Hepatocyte (in vitro differentiated cells): ENCODE results near the gene ACACA. TPM values are rescaled to one million over a fixed set of nuclear protein-coding genes. Genes with fewer than 3 reads are reported as not detected.

Experiments
- DNase-seq: peaks from one replicate; pipeline ENCODE4 v3.0.0-alpha.2; 2016; ENCODE audit warnings: low spot score
- H2AFZ ChIP-seq: fragments of 200-600 bp; sonication (generic); 2 replicates; pipeline ENCODE4 v1.6.0; 2016; ENCODE audit warnings: antibody characterized with exemption, mild to moderate bottlenecking
- H3K27ac ChIP-seq: fragments of 200-600 bp; sonication (generic); 2 replicates; pipeline ENCODE4 v1.5.1; 2016; ENCODE audit warnings: mild to moderate bottlenecking
- H3K27me3 ChIP-seq: fragments of 200-600 bp; sonication (generic); 2 replicates; pipeline ENCODE4 v1.6.1; 2016
- H3K36me3 ChIP-seq: fragments of 200-600 bp; sonication (generic); replicated peaks from 2 replicates; pipeline ENCODE4 v1.5.1; 2016; ENCODE audit warnings: low read depth; ENCODE audit not compliant: insufficient read depth
- H3K4me1 ChIP-seq: fragments of 200-600 bp; sonication (generic); 2 replicates; pipeline ENCODE4 v1.5.1; 2016; ENCODE audit warnings: mild to moderate bottlenecking, moderate library complexity; ENCODE audit not compliant: insufficient read depth
- H3K4me2 ChIP-seq: fragments of 200-600 bp; sonication (generic); 2 replicates; pipeline ENCODE4 v1.6.0; 2016
- H3K4me3 ChIP-seq: fragments of 200-600 bp; sonication (generic); 2 replicates; pipeline ENCODE4 v1.5.1; 2016; ENCODE audit warnings: mild to moderate bottlenecking
- H3K79me2 ChIP-seq: fragments of 200-600 bp; sonication (generic); 2 replicates; pipeline ENCODE4 v1.6.0; 2017; ENCODE audit warnings: mild to moderate bottlenecking
- H3K9me2 ChIP-seq: fragments of 200-600 bp; sonication (generic); replicated peaks from 2 replicates; pipeline ENCODE4 v1.6.0; 2017; ENCODE audit warnings: mild to moderate bottlenecking; ENCODE audit not compliant: insufficient read depth
- H3K9me3 ChIP-seq: fragments of 200-600 bp; sonication (generic); 2 replicates; pipeline ENCODE4 v1.5.1; 2016; ENCODE audit warnings: low read depth, mild to moderate bottlenecking
- H4K20me1 ChIP-seq: fragments of 200-600 bp; sonication (generic); 2 replicates; pipeline ENCODE4 v1.6.0; 2016; ENCODE audit warnings: mild to moderate bottlenecking; ENCODE audit not compliant: insufficient read depth, poor library complexity, severe bottlenecking
- EZH2 ChIP-seq: fragments of 200-600 bp; sonication (generic); IDR thresholded peaks from 2 replicates; pipeline ENCODE4 v1.6.1; 2016; ENCODE audit warnings: antibody characterized with exemption, mild to moderate bottlenecking, borderline replicate concordance
- EZH2phosphoT487 ChIP-seq: fragments of 200-600 bp; sonication (generic); IDR thresholded peaks from one replicate; pipeline ENCODE4 v1.6.1; 2018; ENCODE audit warnings: antibody characterized with exemption, mild to moderate bottlenecking, low read depth, moderate library complexity; ENCODE audit not compliant: unreplicated experiment, severe bottlenecking
- WGBS: methylation state at CpG from one replicate; pipeline ENCODE4 v1.1.6; 2016; ENCODE audit warnings: low lambda C conversion rate; ENCODE audit errors: missing lambda C conversion rate; 5-methylcytosine and 5-hydroxymethylcytosine counted together
- polyA plus RNA-seq: library from polyadenylated mRNA; unstranded; fragments of >200 nt; fragmentation: Nextera tagmentation; extraction: Ambion mirVana; gene quantifications from 2 replicates; pipeline ENCODE4 v1.2.1, GENCODE V29; 2016
- total RNA-seq: library from RNA; depleted of rRNA; stranded (reverse); fragments of >200 nt; gene quantifications from 2 replicates; pipeline ENCODE4 v1.2.3, GENCODE V29; 2014
- TF ChIP-seq, protein P1 (sequence below): fragments of 200-600 bp; sonication (generic); IDR thresholded peaks from 2 replicates; pipeline ENCODE4 v1.5.1; 2016; ENCODE audit warnings: antibody characterized with exemption, mild to moderate bottlenecking; ENCODE audit not compliant: poor library complexity

The ACACA gene
- total and polyA plus RNA-seq, 2 experiments from 2014 or later: 37.4 to 53.8 TPM

DNA sequence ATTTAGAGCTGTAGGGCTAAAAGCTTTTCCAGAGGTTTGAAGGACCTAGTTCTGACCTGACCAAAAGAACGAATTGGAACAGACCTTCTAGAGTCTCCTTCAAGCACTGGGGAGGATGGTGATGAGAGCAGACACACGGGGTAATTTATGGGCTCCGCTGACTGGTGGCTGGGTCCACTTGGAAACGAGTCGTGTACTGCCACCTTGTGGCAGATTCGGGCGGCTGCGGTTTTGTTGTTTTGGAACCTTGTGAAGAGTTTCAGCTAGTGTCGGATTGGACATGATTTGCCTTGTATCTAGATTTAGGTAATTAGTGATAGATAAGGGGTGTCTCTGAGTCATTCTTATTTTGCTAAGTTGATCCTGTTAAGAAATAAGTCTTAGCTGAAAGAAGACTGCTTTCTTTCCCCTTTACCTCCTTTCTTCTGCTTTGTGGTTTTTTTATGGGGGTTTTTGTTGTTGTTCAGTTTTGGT is 359.0 kb downstream of the ACACA start:
- Histone ChIP-seq H3K79me2 (no peaks in the 10 kb centered on the region), H3K27ac (no peak overlapping the region), H4K20me1 (no peaks in the 10 kb centered on the region), H3K36me3 (no peaks in the 10 kb centered on the region), H3K4me2 (no peak overlapping the region), H3K9me2 (no peaks in the 10 kb centered on the region), H3K27me3 (no peaks in the 10 kb centered on the region), H3K9me3 (no peaks in the 10 kb centered on the region), H2AFZ (no peak overlapping the region), H3K4me3 (no peak overlapping the region), H3K4me1 (peaks cover 12% of the 10 kb centered on the region)
- WGBS: 8% methylated on average over 9 of the region's 9 CpGs
- peak; percentile 89 for DNase-seq
- TF ChIP-seq, protein P1, sequence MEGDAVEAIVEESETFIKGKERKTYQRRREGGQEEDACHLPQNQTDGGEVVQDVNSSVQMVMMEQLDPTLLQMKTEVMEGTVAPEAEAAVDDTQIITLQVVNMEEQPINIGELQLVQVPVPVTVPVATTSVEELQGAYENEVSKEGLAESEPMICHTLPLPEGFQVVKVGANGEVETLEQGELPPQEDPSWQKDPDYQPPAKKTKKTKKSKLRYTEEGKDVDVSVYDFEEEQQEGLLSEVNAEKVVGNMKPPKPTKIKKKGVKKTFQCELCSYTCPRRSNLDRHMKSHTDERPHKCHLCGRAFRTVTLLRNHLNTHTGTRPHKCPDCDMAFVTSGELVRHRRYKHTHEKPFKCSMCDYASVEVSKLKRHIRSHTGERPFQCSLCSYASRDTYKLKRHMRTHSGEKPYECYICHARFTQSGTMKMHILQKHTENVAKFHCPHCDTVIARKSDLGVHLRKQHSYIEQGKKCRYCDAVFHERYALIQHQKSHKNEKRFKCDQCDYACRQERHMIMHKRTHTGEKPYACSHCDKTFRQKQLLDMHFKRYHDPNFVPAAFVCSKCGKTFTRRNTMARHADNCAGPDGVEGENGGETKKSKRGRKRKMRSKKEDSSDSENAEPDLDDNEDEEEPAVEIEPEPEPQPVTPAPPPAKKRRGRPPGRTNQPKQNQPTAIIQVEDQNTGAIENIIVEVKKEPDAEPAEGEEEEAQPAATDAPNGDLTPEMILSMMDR: peak; percentile 96
- no peak for TF ChIP-seq EZH2

DNA sequence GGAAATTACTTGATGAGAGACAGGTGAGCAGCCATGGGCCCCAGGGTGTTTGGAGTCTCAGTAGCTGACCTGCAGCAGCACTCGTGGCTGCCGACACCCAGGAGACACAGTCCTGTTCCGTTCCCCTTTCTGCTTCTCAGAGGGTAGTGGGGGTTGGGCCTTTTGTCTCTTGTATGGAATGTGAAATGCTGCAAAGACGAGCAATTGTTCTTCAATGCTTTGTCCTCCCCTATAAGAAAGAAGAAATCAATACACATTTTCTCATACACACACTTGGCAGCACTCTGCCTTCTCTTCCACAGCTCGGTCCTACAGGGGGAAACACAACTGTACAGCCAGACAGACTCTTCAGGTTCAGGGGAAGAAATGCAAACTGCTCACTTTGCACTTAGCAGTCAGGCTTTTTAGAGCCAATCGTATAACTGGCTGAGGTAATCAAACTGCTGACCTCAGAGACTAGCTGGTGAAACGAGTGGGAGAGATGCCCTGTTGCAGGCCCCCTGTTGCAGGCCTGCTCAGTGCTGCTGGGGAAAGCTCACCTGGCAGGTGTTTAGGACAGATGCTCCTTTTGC is 361.2 kb downstream of the ACACA start:
- Histone ChIP-seq H3K36me3 (no peaks in the 10 kb centered on the region), H3K4me2 (no peak overlapping the region), H3K27ac (no peak overlapping the region), H4K20me1 (no peaks in the 10 kb centered on the region), H3K79me2 (no peaks in the 10 kb centered on the region), H3K9me2 (no peaks in the 10 kb centered on the region), H3K4me1 (peaks cover 4% of the 10 kb centered on the region), H3K27me3 (no peaks in the 10 kb centered on the region), H3K9me3 (no peaks in the 10 kb centered on the region), H2AFZ (no peak overlapping the region), H3K4me3 (no peak overlapping the region)
- no peak for DNase-seq
- WGBS: 57% methylated on average over 7 of the region's 7 CpGs
- TF ChIP-seq EZH2: no peak
- TF ChIP-seq, protein P1: no peak
- no peak for TF ChIP-seq EZH2phosphoT487

- no peaks in the 10 kb centered on the region for H3K36me3 ChIP-seq
- no peak for DNase-seq
- H3K9me3 ChIP-seq: no peaks in the 10 kb centered on the region
- no peak overlapping the region for H3K4me2 ChIP-seq
- H3K79me2 ChIP-seq: no peaks in the 10 kb centered on the region
- TF ChIP-seq EZH2 (no peak), EZH2phosphoT487 (no peak)
- TF ChIP-seq, protein P1: no peak
- no peaks in the 10 kb centered on the region for H3K4me1 ChIP-seq
- no peaks in the 10 kb centered on the region for H3K9me2 ChIP-seq
- WGBS: 71% methylated on average over 3 of the region's 3 CpGs
- no peaks in the 10 kb centered on the region for H3K27me3 ChIP-seq
- H4K20me1 ChIP-seq: no peaks in the 10 kb centered on the region
- no peak overlapping the region for H3K4me3 ChIP-seq
- no peak overlapping the region for H3K27ac ChIP-seq
- no peak overlapping the region for H2AFZ ChIP-seq
Measured at GRCh38 chr17:37043201-37043600, 363.4 kb downstream of the ACACA start.

GRCh38 chr17:37041932-37042331 is 364.7 kb downstream of the ACACA start:
- no peak for DNase-seq
- H3K9me2 ChIP-seq: no peaks in the 10 kb centered on the region
- H3K4me1 ChIP-seq: no peaks in the 10 kb centered on the region
- no peak overlapping the region for H3K4me3 ChIP-seq
- H3K79me2 ChIP-seq: no peaks in the 10 kb centered on the region
- no peak overlapping the region for H2AFZ ChIP-seq
- no peaks in the 10 kb centered on the region for H4K20me1 ChIP-seq
- no peak overlapping the region for H3K27ac ChIP-seq
- no peaks in the 10 kb centered on the region for H3K36me3 ChIP-seq
- H3K27me3 ChIP-seq: no peaks in the 10 kb centered on the region
- H3K4me2 ChIP-seq: no peak overlapping the region
- no peaks in the 10 kb centered on the region for H3K9me3 ChIP-seq
- TF ChIP-seq, protein P1: no peak
- TF ChIP-seq EZH2phosphoT487 (no peak), EZH2 (no peak)
